BE2C (cell line): ENCODE results near the gene TPM3.
"Not testable (repeated sequence)": the region's sequence is repeated elsewhere in the genome, so short reads cannot be mapped to it uniquely, and the experiment has no call there.

Experiments
- DNase-seq: peaks from one replicate; pipeline ENCODE4 v3.0.0-alpha.2; 2020
- H3K27me3 ChIP-seq: fragments of 250-450 bp; sonication (Bioruptor Pico); 2 replicates; pipeline ENCODE4 v1.5.1; 2020; ENCODE audit warnings: mild to moderate bottlenecking
- H3K36me3 ChIP-seq: fragments of 250-450 bp; sonication (Bioruptor Pico); 2 replicates; pipeline ENCODE4 v1.5.1; 2020; ENCODE audit warnings: mild to moderate bottlenecking
- H3K4me1 ChIP-seq: fragments of 250-450 bp; sonication (Bioruptor Pico); 2 replicates; pipeline ENCODE4 v1.5.1; 2020
- H3K4me3 ChIP-seq: 2 replicates; pipeline ENCODE4 v1.5.1; 2011; ENCODE audit warnings: low read depth, low read length
- H3K9me3 ChIP-seq: fragments of 250-450 bp; sonication (Bioruptor Pico); 2 replicates; pipeline ENCODE4 v1.5.1; 2020
- TF ChIP-seq, protein P1 (sequence below): IDR thresholded peaks from 2 replicates; pipeline ENCODE4 v1.5.1; 2012; ENCODE audit warnings: mild to moderate bottlenecking, low read depth, low read length

Gene TPM3

DNA sequence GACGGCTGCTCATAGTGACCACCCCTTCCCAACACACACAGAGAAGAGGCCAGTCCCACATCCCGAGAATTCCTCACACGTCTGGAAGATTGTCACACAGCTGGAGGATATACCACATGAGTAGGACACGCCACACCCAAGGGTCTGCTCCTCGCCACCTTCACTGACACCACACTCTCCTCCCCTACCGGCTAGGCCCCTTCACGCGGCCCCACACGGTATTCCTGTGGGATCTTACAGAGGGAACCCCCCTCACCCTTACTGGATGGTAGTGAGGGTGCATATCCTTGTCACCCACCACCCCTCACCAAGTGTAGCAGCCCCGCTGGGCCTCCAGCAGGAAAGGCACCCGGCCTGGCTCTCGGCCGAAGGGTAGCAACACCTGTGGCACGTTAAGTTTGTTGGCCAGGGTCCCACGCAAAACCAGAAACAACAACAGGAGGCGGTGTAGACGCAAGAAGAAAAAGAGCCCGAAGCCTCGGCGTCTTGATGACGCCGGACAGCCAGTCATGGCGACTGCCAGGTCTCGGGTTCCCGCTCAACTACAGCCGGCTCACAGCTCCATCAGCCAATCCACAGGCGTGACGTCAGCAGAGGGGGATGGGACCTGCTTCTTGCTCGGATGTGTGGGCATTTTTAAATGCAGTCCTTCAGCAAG is 37.2 kb downstream of the TPM3 start, which contains the start of gene NUP210L:
Gene NUP210L, minus strand, starts transcription at position 540 of the 658 bp plus-strand sequence.
- H3K4me1 ChIP-seq, result no peaks in the 10 kb centered on the region
- TF ChIP-seq, protein P1, sequence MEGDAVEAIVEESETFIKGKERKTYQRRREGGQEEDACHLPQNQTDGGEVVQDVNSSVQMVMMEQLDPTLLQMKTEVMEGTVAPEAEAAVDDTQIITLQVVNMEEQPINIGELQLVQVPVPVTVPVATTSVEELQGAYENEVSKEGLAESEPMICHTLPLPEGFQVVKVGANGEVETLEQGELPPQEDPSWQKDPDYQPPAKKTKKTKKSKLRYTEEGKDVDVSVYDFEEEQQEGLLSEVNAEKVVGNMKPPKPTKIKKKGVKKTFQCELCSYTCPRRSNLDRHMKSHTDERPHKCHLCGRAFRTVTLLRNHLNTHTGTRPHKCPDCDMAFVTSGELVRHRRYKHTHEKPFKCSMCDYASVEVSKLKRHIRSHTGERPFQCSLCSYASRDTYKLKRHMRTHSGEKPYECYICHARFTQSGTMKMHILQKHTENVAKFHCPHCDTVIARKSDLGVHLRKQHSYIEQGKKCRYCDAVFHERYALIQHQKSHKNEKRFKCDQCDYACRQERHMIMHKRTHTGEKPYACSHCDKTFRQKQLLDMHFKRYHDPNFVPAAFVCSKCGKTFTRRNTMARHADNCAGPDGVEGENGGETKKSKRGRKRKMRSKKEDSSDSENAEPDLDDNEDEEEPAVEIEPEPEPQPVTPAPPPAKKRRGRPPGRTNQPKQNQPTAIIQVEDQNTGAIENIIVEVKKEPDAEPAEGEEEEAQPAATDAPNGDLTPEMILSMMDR, result no peak
- no peak for DNase-seq
- H3K4me3 ChIP-seq, result no peak within 1 kb of the TSS
- no peaks in the 10 kb centered on the region for H3K27me3 ChIP-seq
- no peaks in the 10 kb centered on the region; the same call in 1 of the 2 replicates for H3K9me3 ChIP-seq
- H3K36me3 ChIP-seq, result peaks cover 42% of the 10 kb centered on the region

DNA sequence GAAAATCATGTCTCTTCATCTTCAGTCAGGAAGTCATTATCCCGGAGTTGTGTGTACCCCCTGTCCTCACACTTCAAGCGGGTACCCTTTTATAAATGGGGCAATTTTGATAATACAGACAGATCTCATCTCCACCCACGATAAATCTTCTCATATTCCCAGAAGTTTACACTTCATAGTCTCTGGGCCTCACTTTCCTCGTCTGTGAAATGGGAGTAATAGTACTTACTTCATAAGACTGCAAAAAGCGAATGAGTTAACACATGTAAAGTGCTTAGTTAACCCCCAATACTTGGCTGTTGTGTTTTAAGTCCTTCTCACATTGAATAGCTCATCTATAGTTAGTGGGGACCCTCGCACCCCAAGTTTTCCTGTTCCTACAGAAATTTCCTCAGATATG is 37.8 kb downstream of the TPM3 start:
- DNase-seq, result no peak
- Histone ChIP-seq H3K4me3 (no peak overlapping the region), H3K9me3 (no peaks in the 10 kb centered on the region; the same call in 1 of the 2 replicates), H3K27me3 (no peaks in the 10 kb centered on the region), H3K4me1 (no peaks in the 10 kb centered on the region), H3K36me3 (peaks cover 36% of the 10 kb centered on the region)
- TF ChIP-seq, protein P1, result no peak

DNA sequence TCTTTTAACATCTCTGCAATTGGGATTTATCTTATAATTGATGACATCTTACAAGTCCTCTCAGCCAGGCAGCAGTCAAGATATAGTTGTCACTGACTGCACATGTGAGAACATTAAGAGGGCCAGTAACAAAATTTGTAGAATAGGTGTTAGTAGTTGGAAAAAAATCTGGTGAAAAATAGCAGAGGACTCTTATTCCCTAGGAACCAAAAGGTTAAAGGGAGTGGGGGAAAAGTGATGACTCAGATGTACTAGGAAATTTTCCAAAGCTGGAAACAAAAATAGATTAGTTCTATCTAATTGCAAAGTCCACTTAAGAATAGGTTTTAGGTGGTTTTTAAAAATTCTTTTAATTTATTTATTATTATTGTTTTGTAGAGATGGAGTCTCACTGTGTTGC is 40.6 kb downstream of the TPM3 start:
- H3K4me1 ChIP-seq, result no peaks in the 10 kb centered on the region
- no peak overlapping the region for H3K4me3 ChIP-seq
- TF ChIP-seq, protein P1, result no peak
- H3K36me3 ChIP-seq, result peaks cover 19% of the 10 kb centered on the region
- H3K9me3 ChIP-seq, result no peaks in the 10 kb centered on the region; the same call in 1 of the 2 replicates
- no peak for DNase-seq
- H3K27me3 ChIP-seq, result no peaks in the 10 kb centered on the region

DNA sequence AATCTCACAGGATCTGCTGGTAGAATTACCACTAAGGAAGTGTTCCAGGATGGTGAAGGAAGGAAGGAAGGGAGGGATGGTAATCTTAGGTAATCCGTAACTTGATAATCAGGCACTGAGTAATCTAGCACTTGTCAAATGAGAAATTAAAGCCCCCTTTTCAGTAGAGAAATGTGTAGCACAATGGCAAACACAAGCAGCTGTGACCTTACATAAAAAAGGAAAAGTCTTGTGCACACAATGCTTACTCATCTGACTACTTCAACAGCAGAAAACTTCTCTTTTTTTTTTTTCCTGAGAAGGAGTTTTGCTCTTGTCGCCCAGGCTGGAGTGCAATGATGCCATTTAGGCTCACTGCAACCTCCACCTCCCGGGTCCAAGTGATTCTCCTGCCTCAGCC is 43.1 kb downstream of the TPM3 start:
- TF ChIP-seq, protein P1, result no peak
- H3K36me3 ChIP-seq, result no peaks in the 10 kb centered on the region

DNA sequence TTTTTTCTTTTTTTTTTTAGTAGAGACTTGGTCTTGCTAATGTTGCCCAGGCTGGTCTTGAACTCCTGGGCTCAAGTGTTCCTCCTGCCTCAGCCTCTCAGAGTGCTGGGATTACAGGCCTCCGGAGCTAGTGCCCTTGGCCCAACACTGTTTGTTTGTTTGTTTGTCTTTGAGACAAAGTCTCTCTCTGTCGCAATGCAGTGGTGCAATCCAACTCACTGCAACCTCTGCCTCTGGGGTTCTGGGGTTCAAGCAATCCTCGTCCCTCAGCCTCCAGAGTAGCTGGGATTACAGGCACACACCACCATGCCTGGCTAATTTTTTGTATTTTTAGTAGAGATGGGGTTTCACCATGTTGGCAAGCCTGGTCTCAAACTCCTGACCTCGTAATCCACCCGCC is 44.4 kb downstream of the TPM3 start:
- H3K27me3 ChIP-seq, H3K36me3 ChIP-seq, H3K9me3 ChIP-seq, H3K4me1 ChIP-seq, DNase-seq, H3K4me3 ChIP-seq: not testable (repeated sequence)

More for the DNA sequence above, 43.1 kb downstream of the TPM3 start:
- Histone ChIP-seq H3K4me3 (no peak overlapping the region), H3K27me3 (no peaks in the 10 kb centered on the region), H3K9me3 (no peaks in the 10 kb centered on the region; the same call in 1 of the 2 replicates), H3K4me1 (no peaks in the 10 kb centered on the region)
- DNase-seq, result no peak

DNA sequence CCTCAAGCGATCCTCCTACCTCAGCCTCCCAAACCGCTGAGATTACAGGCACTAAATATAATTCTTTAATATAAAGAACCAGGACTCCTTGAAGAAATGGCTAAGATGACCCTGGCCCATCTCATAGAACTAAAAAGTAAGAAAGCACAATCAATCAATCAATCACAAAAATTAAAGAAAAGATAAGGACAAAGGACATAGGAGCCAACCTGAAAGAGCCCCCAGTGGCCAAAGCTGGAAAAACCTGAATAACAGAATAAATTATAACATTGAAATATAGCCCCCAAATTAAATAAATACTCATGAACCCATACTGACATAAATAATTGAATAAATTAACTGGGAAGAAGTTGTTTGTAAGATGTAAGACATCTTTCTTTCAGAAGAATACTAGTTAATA is 45.9 kb downstream of the TPM3 start:
- DNase-seq, result no peak
- Histone ChIP-seq H3K36me3 (no peaks in the 10 kb centered on the region), H3K4me1 (no peaks in the 10 kb centered on the region), H3K27me3 (no peaks in the 10 kb centered on the region), H3K9me3 (no peaks in the 10 kb centered on the region; the same call in 1 of the 2 replicates), H3K4me3 (no peak overlapping the region)
- TF ChIP-seq, protein P1, result peak; percentile 52
